HT-29 (cell line): ENCODE measurements around the gene PP2D1. TPM values are rescaled to one million over a fixed set of nuclear protein-coding genes. Genes with fewer than 3 reads are reported as not detected.
A peak's percentile ranks its signal among the peaks of the same experiment; 100 is the strongest.
"Not testable (repeated sequence)": the region's sequence is repeated elsewhere in the genome, so short reads cannot be mapped to it uniquely, and the experiment has no call there.

Source experiments
- DNase-seq: peaks from one replicate; pipeline ENCODE4 v3.0.0-alpha.2; 2015; ENCODE audit warnings: low spot score
- total RNA-seq: library from RNA; depleted of rRNA; stranded (reverse); fragments of >200 nt; shearing (Covaris generic); gene quantifications from 2 replicates; pipeline ENCODE4 v1.2.3, GENCODE V29; 2014

PP2D1 gene
- total RNA-seq, 1 experiment from 2014 or later, result not detected

DNA sequence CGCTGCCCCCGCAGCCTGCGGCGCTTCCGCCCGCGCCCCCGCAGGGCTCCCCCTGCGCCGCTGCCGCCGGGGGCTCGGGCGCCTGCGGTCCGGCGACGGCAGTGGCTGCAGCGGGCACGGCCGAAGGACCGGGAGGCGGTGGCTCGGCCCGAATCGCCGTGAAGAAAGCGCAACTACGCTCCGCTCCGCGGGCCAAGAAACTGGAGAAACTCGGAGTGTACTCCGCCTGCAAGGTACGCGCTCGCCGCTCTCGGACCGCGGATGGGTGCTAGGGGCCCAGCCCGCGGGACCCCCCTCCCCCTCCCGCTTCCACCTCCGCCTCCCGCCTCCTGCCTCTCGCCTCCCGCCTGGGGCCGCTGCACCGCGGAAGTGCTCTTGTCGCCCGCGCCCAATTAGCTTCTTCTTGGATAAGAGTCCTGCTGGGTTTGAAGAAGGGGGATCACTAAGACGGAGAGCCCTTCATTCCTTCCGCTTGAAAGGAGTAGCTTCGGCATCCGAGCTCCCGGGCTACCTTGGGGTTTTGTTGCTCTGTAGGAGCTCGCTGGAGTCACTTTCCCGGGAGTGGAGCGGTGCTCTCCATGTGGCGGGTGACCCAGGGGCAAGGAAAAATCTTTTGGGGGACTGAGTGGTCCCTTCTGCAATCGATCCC lies 28.6 kb upstream of the PP2D1 start:
- DNase-seq, result peak; percentile 38

DNA sequence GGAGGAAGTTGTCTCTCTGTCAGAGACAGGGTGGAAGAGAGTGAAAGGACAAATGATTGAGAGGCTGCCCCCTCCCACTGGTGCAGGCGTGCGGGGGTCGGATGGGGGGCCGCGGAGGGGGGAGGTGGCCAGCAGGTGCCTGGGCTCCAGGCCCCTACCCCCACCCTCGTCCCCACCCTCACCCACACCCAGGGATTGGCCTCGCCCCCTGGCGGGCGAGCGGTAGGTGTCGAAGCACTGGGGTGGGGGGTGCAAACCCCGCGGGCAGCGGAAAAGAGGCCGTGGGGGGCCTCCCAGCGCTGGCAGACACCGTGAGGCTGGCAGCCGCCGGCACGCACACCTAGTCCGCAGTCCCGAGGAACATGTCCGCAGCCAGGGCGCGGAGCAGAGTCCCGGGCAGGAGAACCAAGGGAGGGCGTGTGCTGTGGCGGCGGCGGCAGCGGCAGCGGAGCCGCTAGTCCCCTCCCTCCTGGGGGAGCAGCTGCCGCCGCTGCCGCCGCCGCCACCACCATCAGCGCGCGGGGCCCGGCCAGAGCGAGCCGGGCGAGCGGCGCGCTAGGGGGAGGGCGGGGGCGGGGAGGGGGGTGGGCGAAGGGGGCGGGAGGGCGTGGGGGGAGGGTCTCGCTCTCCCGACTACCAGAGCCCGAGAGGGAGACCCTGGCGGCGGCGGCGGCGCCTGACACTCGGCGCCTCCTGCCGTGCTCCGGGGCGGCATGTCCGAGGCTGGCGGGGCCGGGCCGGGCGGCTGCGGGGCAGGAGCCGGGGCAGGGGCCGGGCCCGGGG lies 27.9 kb upstream of the PP2D1 start, which contains the start of gene KAT2B:
TSS of gene KAT2B (plus strand) at position 682 of the 783 bp plus-strand sequence. CDS start at position 714, 32 bp downstream.
- DNase-seq, result peak; percentile 51

DNA sequence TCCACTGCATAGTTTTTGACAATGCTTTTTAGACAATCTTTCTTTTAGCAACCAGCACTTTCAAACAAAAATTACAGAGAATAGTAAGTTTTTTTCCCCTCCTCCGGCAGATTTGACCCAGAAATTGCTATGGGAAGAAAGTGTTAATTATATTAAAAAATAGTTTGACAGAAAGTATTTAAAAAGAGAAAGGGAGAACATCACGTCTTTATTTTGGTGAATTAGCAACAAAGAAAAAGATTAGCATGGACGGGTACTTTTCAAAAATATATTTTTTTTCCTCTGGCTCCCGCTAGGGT lies 27.4 kb upstream of the PP2D1 start:
- no peak for DNase-seq

- no peak for DNase-seq
Measured at GRCh38 chr3:20038699-20039465, 26.8 kb upstream of the PP2D1 start.

DNA sequence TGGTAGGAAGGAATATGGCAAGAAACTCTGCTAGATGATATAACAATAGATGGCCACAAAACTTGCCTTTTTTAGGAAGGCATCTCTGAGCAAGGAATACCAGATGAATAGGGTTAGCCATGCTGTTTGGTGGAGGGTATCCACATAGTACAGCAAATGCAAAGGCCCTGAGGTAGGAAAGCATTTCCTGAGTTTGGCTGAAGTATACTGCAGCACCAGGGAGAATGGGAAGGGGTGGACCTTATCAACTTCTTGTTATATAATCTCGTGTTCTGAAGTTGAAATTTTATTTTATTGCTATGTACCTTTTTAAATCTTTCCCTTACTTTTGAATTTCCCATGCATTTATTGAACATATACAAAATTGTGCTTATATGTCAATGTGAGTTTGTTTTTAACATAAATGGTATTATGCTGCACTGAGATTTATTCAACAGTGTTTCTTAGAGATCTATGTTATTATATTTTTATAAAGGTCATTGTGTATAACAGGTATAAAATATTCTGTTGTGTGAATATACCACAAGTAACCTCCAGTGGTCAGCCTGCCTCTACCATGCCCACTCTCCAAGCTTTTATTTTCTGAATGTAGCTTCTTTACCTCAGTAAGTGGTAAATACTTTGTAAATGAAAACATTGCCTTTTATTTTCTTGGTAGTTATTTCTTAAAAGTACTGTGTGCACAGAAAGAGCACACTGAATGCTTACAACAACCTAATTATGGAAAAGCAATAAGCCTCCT lies 25.4 kb upstream of the PP2D1 start:
- no peak for DNase-seq

DNA sequence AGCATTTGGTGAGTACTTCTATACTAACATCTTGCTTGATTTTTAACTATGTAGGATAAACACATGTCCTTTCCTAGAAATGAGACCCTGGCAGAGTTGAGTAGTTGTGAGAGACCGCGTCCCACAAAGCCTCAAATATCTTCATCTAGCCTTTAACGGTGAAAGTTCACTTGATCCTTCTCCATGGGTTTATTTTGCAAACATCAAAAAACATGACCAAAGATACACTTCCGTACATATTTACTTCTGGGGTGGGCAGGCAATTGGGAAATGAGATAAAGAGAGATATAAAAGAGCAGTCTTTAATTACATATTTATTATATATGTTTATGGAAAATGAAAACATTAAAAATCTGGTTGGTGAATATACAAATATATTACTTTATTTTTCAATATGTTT lies 23.0 kb upstream of the PP2D1 start:
- no peak for DNase-seq

DNA sequence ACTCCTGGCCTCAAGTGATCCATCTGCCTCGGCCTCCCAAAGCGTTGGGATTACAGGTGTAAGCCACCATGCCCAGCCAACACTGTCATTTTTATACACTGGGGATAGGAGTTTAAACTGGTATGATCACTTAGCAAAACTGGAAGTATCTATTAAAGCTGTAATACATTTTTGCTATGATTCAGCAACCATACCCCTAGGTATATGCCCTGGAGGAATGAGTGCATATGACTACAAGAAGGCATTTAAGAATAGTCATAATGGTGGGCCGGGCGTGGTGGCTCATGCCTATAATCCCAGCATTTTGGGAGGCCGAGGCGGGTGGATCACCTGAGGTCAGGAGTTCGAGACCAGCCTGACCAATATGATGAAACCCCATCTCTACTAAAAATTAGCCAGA lies 19.9 kb upstream of the PP2D1 start:
- not testable (repeated sequence) for DNase-seq

- DNase-seq, result no peak
Measured at GRCh38 chr3:20028905-20029331, 16.9 kb upstream of the PP2D1 start.

DNA sequence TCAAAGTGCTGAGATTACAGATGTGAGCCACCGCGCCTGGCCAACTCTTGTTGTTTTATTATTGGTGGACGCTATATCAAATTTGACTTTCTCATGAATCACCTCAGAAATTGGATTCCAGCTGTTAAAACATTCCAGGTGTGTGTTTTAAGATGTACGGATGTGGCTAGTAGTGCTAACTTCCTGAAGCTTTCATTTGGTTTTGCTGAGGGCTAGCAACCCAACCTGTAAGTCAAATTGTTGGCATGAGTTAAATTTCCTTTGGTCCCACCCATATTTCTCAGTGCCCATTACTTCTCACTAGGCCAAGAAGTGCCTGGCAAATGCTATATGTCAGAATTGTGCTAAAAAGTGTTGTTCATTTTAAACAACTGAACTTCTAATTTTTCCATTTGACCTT lies 15.1 kb upstream of the PP2D1 start:
- DNase-seq, result no peak

GRCh38 chr3:20023623-20024405 lies 11.8 kb upstream of the PP2D1 start:
- no peak for DNase-seq

- no peak for DNase-seq
Measured at GRCh38 chr3:20022954-20023622, 11.0 kb upstream of the PP2D1 start.

GRCh38 chr3:20016076-20016475 lies 4.0 kb upstream of the PP2D1 start:
- DNase-seq, result not testable (repeated sequence)

GRCh38 chr3:20015525-20015924 lies 3.5 kb upstream of the PP2D1 start:
- no peak for DNase-seq

DNA sequence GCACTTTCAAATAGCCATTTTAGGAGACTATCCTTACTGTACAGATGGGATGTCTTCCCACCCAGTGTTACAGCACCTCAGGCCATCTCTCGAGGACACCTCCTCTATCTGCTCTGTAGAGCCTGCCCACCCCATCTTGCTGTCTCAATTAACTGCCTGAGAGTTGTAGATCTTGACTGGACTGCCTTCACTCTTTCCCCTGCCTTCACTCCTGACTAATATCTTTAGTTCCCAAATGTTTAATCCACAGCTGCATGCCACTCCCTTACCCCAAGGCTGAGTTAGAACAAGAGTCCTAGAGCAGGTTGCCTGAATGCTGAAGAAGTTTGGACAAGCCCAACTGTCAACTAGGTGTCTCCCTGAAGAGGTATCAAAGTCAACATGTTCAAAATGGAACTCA lies 1.3 kb upstream of the PP2D1 start:
- DNase-seq, result no peak

DNA sequence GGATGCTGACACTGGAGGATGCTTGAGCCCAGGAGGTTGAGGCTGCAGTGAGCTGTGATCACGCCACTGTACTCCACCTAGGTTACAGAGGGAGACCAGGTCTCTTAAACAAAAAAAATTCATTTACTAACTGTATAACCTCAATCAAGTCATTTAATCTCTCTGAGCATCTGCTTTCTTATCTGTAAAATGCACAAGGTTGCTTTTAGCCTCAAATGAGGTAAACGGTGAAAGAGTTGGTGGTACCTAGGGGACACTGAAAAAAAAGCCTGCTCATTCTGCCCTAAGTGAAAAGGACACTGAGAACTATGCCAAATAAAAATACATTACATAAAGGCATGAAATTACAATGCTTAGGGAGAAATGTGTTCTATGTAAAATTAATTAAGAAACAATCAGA lies 3.4 kb downstream of the PP2D1 start:
- DNase-seq, result no peak

DNA sequence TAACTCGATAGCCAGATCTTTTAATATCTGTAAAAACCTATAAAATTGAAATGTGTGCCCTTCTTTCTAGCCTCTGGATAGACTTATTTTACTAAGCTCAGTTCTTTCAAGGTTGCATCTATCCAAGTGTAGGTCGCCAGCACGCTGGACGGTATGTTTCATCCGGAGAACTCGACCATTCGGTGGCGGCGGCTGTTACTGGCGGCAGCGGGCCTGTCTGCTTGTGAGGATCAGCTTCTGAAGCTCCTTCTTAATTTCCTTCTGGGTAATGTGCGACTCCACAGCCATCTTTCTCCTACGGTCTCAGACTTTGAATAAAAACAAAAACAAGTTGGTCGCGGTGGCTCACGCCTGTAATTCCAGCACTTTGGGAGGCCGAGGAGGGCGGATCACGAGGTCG lies 4.1 kb downstream of the PP2D1 start:
- DNase-seq, result no peak

DNA sequence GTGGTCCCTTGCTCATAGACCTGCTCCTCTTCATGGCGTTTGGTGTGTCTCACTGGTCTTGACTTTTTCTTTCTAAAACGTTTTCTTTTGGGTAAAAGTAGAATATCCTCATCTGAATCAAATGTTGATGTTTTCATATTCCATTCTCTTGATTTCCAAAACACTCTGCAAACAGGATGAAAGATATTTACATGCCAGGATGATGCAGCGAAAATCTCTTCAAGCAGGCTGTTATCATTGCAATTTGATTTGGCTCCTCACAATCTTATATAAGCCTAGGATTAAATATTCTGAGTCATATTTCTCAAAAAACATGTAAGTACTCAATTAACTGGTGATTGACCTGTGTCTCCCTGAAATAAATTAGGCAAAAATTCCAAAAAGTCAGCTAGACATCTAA lies 10.1 kb downstream of the PP2D1 start:
- DNase-seq, result no peak

DNA sequence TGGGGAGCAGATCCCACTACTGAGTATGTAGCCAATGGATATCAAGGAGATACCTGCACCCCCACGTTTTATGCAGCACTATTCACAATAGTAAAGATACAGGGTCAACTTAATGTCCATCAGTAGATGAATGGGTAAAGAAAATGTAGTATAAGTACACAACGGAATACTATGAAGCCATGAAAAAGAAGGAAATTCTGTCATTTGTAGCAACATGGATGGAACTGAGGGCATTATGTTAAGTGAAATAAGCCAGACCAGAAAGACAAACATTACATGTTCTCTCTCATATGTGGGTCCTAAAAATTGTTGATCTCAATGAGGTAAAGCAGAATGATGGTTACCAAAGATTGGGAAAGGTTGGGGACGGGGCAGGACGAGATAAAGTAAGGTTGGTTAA lies 14.6 kb downstream of the PP2D1 start:
- no peak for DNase-seq

DNA sequence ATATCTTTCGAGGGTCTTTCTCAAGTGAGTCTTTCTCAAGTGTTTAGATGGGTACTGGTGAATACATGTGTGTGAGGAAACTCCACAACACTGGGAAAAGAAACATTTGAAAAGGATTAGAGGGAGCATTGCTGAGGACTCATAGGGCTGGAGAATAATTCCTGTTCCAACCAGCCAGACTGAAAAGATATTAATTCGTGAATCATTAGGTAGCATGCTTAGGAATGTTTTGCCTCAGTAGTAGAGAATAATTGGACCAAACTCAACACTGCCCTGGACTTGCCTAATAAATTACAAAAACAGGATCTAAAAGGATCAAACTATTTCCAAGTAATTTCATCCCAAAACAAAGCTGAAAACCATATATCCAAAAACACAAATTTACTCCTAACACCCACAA lies 17.3 kb downstream of the PP2D1 start:
- DNase-seq, result no peak

DNA sequence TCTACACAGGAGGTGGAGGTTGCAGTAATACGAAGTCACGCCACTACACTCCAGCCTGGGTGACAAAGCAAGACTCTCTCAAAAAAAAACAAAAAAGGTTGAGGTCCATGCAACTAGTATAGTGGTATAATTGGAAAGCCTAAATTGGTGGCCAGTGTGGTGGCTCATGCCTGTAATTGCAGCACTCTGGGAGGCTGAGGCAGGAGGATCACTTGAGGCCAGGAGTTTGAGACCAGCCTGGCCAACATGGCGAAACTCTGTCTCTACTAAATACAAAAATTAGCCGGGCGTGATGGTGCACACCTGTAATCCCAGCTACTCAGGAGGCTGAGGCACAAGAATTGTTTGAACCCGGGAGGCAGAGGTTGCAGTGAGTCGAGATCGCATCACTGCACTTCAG lies 23.2 kb downstream of the PP2D1 start:
- DNase-seq, result not testable (repeated sequence)

DNA sequence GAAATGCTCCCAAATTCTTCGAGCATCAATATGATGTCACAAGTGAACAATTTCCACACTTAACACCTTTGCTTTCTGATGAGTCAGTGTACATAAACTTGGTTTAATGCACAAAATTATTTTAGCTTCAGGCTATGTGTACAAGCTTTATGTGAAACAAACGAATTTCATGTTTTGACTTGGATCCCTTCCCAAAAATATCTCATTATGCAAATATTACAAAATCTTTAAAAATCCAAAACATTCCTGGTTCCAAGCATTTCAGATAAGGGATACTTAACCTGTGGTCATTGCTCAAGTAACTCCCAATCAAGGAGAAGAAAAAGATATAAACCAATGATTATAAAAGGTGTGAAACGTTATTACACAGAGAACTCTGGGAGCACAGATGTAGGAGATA lies 40.0 kb downstream of the PP2D1 start:
- DNase-seq, result no peak
